Measurements from ENCODE around the gene IL17B.

The IL17B gene

DNA sequence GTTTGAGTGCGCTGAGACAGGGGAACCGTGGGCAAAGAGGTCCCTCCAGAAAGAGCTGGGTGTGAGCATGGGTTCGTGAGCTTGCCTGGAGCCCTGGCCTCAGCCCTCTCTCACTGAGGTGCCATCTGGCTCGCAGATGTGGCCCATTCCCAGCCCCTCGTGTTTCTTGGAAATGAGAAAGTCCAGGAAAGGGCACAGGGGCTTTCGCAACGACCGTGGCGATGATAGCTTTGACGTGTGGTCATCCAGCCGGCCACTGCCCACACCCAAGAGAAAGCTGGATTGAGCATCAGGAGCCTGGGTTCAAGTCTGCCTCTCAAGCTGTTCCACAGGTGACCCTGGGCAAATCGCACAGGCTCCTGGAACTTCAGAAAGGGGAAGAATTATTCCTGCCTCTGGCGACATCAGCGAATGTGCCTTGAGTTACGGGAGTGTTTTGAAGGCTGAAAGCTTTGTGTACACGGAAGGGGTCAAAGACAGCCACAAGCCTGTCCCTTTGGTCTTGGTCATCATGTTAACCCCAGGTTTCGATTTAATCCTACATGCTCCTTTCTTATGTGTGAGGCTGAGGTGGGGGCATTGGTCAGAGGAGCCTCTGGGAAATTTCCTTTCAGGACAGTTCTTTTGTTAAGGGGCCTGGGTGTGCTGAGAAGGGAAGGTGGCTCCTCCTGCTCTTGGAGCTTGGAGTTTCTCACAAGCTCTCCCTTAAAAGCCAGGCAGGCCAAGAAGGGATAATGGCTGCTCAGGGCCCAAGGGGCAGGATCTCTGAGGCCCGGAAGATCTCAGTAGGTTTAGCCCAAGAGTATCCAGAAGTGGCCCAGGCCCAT is 41.7 kb upstream of the IL17B start:
- Histone ChIP-seq H3K36me3 (ENCODE audit: control insufficient read depth, insufficient read depth, low read length) (peaks cover 65% of the 10 kb centered on the region), H3K27ac (ENCODE audit: low read depth, low read length) (peak overlapping the region; percentile 99), H3K4me3 (ENCODE audit: low read length) (peak overlapping the region; percentile 40), H3K27me3 (ENCODE audit: control insufficient read depth, insufficient read depth, low read length) (no peaks in the 10 kb centered on the region), H3K4me1 (ENCODE audit: control insufficient read depth, insufficient read depth, low read length) (peaks cover 59% of the 10 kb centered on the region), H3K9ac (ENCODE audit: low read length) (peak overlapping the region; percentile 10)

DNA sequence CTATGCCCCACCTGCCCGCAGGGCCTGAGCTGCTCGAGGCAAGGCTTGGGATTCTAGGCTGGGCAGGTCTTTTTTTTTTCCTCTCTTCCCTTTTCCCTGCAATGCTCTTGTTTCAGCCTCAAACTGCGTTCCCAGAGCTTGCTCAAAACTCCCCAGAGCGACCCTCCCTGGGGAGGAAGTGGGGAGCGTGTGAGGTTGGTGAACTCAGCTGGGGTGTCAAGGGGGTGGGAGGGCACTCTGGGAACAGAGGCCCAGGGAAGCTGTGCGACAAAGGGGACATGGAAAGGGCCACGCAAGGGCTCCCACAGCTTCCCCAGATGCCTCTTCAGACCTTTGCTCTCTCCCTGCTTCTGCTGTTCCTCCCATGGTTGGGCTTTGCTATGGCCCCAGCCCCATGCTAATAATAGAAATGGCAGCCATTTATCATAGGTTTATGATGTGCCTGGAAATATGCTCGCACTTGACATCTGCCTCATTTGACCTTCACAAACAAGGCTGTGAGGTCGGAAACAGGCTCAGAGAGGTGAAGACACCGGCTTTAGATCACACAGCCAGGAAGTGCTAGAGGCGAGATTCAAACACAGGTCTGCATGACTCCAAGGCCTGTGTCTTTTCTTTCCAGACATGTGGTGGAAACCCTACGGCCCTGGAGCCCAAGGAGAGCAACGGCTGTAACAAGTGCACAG is 40.9 kb upstream of the IL17B start:
- H3K36me3 ChIP-seq (ENCODE audit: control insufficient read depth, insufficient read depth, low read length) = peaks cover 63% of the 10 kb centered on the region
- peaks cover 64% of the 10 kb centered on the region for H3K4me1 ChIP-seq (ENCODE audit: control insufficient read depth, insufficient read depth, low read length)
- H3K27ac ChIP-seq (ENCODE audit: low read depth, low read length) = peak overlapping the region; percentile 99
- no peaks in the 10 kb centered on the region for H3K27me3 ChIP-seq (ENCODE audit: control insufficient read depth, insufficient read depth, low read length)
- H3K9ac ChIP-seq (ENCODE audit: low read length) = peak overlapping the region; percentile 43
- peak overlapping the region; percentile 40 for H3K4me3 ChIP-seq (ENCODE audit: low read length)

DNA sequence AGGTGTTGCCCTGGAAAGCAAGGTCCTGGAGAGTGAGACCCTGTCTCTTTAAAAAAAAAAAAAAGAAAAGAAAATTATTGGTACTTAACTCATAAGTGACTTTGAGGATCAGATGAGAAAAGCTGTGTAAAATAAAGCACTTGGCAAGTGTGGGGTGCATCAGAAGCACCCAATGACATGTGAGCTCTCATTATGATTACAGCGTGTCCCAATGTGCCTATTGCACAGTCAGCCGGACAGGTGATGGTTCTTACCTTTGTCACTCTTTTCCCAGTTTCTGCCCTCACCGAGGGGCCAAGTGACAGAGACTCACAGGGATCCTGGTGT is 40.4 kb upstream of the IL17B start:
- peak overlapping the region; percentile 40 for H3K4me3 ChIP-seq (ENCODE audit: low read length)
- H3K27ac ChIP-seq (ENCODE audit: low read depth, low read length) = peak overlapping the region; percentile 99
- peaks cover 70% of the 10 kb centered on the region for H3K4me1 ChIP-seq (ENCODE audit: control insufficient read depth, insufficient read depth, low read length)
- H3K36me3 ChIP-seq (ENCODE audit: control insufficient read depth, insufficient read depth, low read length) = peaks cover 58% of the 10 kb centered on the region
- peak overlapping the region; percentile 43 for H3K9ac ChIP-seq (ENCODE audit: low read length)
- H3K27me3 ChIP-seq (ENCODE audit: control insufficient read depth, insufficient read depth, low read length) = no peaks in the 10 kb centered on the region

DNA sequence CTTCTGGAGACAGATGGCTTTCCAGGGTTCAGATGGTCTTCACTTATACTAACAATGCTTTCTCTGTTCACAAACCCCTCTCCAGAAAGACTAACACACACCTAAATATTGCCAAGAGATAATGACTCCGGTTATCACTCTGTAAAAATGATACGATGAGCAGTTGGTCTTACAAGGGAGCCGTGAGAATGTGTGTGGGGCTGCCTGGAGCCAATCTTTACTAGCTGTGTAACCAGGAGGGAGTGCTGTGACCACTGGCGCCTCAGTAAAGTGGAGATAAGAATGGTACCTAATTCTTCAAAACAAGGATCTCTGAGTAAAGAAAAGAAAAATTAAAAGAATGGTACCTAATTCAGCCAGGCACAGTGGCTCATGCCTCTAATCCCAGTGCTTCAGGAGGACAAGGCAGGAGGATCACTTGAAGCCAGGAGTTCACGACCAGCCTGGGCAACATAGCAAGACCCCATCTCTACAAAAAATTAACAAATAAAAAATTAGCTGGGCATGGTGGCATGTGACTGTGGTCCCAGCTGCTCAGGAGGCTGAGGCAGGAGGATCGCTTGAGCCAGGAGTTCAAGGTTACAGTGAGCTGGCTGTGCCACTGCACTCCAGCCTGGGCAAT is 39.9 kb upstream of the IL17B start:
- H3K9ac ChIP-seq (ENCODE audit: low read length) = no peak overlapping the region
- no peaks in the 10 kb centered on the region for H3K27me3 ChIP-seq (ENCODE audit: control insufficient read depth, insufficient read depth, low read length)
- H3K36me3 ChIP-seq (ENCODE audit: control insufficient read depth, insufficient read depth, low read length) = peaks cover 58% of the 10 kb centered on the region
- H3K4me3 ChIP-seq (ENCODE audit: low read length) = peak overlapping the region; percentile 24
- H3K27ac ChIP-seq (ENCODE audit: low read depth, low read length) = peak overlapping the region; percentile 99
- H3K4me1 ChIP-seq (ENCODE audit: control insufficient read depth, insufficient read depth, low read length) = peaks cover 72% of the 10 kb centered on the region

DNA sequence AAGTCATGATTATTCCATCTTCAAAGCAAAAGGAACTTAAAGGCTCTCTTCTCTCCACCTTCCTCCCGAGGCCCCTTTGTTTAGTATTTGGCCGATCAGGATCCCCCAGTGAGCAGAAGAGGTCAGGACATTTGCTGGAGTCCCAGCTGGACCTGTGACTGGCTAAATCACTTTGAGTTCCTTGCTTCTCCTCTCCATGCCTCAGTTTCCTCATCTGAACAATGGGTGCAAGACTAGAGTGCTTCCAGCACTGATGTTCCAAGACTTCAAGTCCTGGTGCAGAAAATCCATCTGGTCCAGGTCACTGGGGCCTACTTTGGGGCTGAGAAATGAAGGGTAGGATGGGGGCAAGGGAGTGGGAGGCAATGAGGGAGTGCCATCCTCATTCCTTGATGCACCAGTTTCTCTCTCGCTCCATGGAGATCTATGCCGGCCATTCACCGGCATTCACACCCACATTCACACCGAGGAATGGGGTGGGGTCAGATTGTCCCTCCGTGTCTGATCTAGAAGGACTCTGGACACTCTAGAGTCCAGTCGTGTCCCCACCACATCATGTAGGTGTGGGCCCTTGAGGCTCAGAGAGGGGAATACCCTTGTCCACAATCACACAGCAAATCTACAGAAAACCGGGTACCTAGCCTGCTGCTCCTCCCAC is 38.7 kb upstream of the IL17B start:
- Histone ChIP-seq H3K4me3 (ENCODE audit: low read length) (peak overlapping the region; percentile 3), H3K27me3 (ENCODE audit: control insufficient read depth, insufficient read depth, low read length) (no peaks in the 10 kb centered on the region), H3K4me1 (ENCODE audit: control insufficient read depth, insufficient read depth, low read length) (peaks cover 64% of the 10 kb centered on the region), H3K9ac (ENCODE audit: low read length) (no peak overlapping the region), H3K27ac (ENCODE audit: low read depth, low read length) (peak overlapping the region; percentile 99), H3K36me3 (ENCODE audit: control insufficient read depth, insufficient read depth, low read length) (peaks cover 54% of the 10 kb centered on the region)

DNA sequence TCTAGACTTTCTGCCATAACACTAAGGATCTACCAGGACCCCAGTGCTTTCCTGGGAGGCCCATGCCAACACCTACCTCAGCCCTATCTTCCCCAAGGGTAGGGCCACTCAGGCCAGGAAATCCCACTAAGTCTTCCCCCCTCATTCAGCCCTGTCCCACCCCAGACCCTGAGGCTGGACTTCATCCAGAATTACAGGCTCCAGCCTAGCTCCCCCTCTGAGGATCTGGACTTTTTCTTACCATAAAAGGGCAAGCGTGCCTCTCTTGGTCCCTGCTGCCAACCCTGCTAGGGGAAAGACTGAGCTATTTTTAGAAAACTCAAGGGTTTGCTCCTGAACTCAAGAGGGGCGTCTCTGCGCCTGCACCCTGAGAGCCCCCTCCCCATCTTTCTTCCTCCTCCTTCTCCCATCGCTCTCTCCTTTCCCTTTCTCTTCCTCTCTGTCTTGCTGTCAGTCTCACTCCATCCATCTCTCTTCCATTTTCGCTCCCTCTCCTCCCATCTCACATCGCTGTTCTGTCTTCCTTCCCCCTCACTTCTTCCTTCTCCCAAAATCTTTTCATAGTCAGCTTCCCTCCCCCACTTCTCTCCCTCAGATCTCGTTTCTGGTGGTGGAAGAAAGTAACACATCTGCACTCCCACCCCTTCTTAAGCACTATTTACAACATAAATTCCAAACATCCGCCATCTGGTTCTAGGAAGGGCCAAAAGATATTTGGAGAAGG is 38.1 kb upstream of the IL17B start:
- Histone ChIP-seq H3K27me3 (ENCODE audit: control insufficient read depth, insufficient read depth, low read length) (no peaks in the 10 kb centered on the region), H3K27ac (ENCODE audit: low read depth, low read length) (peak overlapping the region; percentile 99), H3K4me3 (ENCODE audit: low read length) (peak overlapping the region; percentile 3), H3K4me1 (ENCODE audit: control insufficient read depth, insufficient read depth, low read length) (peaks cover 65% of the 10 kb centered on the region), H3K9ac (ENCODE audit: low read length) (no peak overlapping the region), H3K36me3 (ENCODE audit: control insufficient read depth, insufficient read depth, low read length) (peaks cover 54% of the 10 kb centered on the region)

DNA sequence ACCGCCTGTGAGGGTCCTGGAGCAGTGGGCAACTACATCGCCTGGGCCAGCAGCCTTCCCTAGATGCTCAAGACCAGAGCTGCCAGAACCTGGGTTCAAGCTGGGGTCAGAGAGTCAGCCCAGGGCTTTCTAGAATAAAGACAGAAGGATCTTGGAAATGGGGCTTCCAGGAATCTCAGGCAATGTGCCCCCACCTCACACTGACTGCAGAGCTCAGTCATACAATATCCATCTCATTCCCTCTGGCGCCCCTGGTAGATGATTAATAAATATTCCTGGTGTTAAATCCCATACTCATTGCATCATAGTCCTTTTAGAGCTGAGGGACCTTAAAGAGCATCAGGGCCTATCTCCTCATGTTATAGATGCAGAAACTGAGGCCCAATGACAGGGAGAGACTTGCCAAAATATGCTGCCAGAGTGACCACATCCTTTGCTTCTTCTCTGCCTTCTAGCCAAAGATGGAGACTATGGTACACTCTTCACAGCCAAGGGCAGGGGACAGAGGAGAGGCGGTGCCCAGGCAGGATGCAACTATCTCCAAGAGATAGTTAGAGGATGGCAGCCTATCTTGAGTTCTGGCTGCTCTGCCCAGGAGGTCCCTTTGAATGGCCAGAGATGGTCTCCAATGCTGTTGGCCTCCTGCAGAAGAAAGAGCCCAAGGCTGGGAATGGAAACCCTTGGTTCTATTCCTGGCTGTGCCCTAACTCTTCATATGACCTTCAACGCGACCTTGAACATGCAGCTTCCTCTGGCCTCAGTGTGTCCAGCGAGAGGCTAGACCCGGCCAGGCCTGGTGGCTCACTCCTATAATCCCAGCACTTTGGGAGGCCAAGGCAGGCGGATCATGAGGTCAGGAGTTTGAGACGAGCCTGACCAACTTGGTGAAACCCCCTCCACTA is 36.2 kb upstream of the IL17B start:
- Histone ChIP-seq H3K4me3 (ENCODE audit: low read length) (peak overlapping the region; percentile 93), H3K36me3 (ENCODE audit: control insufficient read depth, insufficient read depth, low read length) (peaks cover 52% of the 10 kb centered on the region), H3K9ac (ENCODE audit: low read length) (peak overlapping the region; percentile 66), H3K4me1 (ENCODE audit: control insufficient read depth, insufficient read depth, low read length) (peaks cover 55% of the 10 kb centered on the region), H3K27ac (ENCODE audit: low read depth, low read length) (peak overlapping the region; percentile 99), H3K27me3 (ENCODE audit: control insufficient read depth, insufficient read depth, low read length) (no peaks in the 10 kb centered on the region)

DNA sequence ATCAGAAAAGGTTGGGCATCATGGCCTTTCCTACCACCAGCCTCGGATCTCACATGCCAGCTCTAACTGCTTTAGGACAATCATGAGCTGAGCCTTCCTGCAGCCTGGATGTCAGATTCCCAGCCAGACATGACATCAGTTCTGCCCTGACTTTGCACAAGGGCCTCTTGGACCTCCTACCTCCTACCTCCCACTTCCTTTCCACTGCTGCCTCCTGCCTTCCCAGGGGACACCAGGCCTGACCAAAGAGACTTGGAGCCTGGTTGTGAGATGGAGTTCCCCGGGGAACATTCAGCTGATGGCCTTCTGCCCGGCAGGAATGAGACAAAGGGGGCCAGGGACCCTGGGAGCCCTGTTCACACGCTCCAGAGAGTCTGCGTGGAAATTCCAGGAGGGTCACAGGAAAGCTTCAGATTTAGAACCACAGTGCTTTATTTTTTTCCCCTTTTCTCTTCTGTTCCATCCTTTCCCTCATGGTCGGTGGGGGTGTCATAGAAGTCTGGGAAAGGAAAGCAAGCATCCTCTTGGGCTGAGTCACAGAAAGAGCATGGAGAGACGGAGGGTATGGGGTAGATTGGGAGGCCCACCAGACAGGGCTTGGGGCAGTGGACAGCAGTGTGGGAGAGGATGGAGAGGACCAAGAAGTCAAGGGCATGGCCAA is 35.4 kb upstream of the IL17B start:
- H3K4me1 ChIP-seq (ENCODE audit: control insufficient read depth, insufficient read depth, low read length) = peaks cover 47% of the 10 kb centered on the region
- H3K9ac ChIP-seq (ENCODE audit: low read length) = peak overlapping the region; percentile 66
- no peaks in the 10 kb centered on the region for H3K27me3 ChIP-seq (ENCODE audit: control insufficient read depth, insufficient read depth, low read length)
- peak overlapping the region; percentile 99 for H3K27ac ChIP-seq (ENCODE audit: low read depth, low read length)
- peaks cover 50% of the 10 kb centered on the region for H3K36me3 ChIP-seq (ENCODE audit: control insufficient read depth, insufficient read depth, low read length)
- peak overlapping the region; percentile 93 for H3K4me3 ChIP-seq (ENCODE audit: low read length)

DNA sequence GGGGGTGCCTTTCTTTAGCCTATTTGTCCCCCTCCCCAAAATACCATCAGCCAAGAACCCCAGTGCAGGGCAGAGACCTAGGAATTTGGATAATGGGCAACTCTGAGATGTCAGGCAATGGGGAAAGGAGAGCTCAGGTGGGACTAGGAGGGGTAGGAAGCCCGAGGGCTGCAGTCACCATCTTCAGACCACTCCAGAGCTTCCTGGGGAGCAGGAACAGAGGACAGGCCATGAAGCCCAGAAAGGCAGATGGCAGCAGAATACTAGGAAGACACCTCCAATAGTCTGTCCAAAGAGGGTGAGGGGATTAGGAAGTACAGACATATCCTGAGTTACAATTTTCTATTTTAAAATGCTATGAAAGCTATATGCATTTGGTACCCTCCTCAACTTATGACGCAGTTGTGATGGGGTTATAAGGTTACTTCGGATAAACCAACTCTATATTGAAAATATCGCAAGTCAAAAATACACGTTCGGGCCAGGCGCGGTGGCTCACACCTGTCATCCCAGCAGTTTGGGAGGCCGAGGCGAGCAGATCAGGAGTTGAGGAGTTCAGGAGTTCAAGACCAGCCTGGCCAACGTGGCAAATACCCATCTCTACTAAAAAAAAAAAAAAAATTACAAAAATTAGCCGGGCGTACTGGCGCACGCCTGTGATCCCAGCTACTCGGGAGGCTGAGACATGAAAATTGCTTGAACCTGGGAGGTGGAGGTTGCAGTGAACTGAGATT is 34.6 kb upstream of the IL17B start:
- Histone ChIP-seq H3K27ac (ENCODE audit: low read depth, low read length) (peak overlapping the region; percentile 99), H3K4me3 (ENCODE audit: low read length) (peak overlapping the region; percentile 93), H3K36me3 (ENCODE audit: control insufficient read depth, insufficient read depth, low read length) (peaks cover 52% of the 10 kb centered on the region), H3K27me3 (ENCODE audit: control insufficient read depth, insufficient read depth, low read length) (no peaks in the 10 kb centered on the region), H3K9ac (ENCODE audit: low read length) (peak overlapping the region; percentile 70), H3K4me1 (ENCODE audit: control insufficient read depth, insufficient read depth, low read length) (peaks cover 40% of the 10 kb centered on the region)

DNA sequence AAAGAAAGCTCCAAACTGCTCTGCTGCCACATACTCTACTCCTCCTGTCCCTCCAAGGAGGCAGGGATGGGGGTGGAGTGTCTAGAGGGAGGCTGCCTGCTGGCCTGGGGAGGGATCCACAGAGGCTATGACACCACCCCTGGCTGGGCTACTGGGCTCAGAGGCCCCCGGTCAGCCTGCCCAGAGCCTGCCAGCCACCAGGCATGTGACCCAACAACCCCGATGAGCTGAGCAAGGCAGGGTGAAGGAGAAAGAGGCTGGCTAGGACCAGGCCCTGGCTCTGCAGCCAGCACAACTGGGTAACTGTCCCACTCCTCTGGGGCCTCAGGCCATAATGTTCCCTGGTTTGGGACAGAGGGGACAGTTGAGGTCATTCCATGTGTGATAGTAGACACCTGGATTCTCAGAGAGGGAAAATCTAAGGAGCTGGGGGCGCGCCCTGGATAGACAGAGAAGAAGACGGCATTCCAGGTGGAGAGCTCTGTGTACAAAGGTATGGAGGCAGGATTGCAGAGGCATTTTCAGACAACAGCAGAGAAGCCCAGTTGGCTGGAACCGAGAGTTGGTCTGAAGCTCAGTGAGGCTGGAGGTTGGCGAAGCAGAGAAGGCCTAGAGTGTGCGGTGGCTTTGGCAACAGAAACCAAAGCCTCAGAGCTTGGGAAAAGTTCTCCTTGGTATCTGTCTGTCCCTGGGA is 33.8 kb upstream of the IL17B start:
- Histone ChIP-seq H3K27me3 (ENCODE audit: control insufficient read depth, insufficient read depth, low read length) (no peaks in the 10 kb centered on the region), H3K4me3 (ENCODE audit: low read length) (peak overlapping the region; percentile 93), H3K9ac (ENCODE audit: low read length) (peak overlapping the region; percentile 70), H3K27ac (ENCODE audit: low read depth, low read length) (peak overlapping the region; percentile 99), H3K36me3 (ENCODE audit: control insufficient read depth, insufficient read depth, low read length) (peaks cover 59% of the 10 kb centered on the region), H3K4me1 (ENCODE audit: control insufficient read depth, insufficient read depth, low read length) (peaks cover 35% of the 10 kb centered on the region)
